H1 (cell line): ENCODE measurements around the gene BMPR1A. TPM values are rescaled to one million over a fixed set of nuclear protein-coding genes. Genes with fewer than 3 reads are reported as not detected.
"Not testable (repeated sequence)": the region's sequence is repeated elsewhere in the genome, so short reads cannot be mapped to it uniquely, and the experiment has no call there.

Experiments
- CTCF ChIA-PET: fragments of 300-600 bp; sonication (Branson Sonifier 250); formaldehyde crosslinking; loops from one replicate; lab custom pipeline; 2021; ENCODE audit not compliant: partially characterized antibody; lab: Charles Lee
- POLR2A ChIA-PET: fragments of 300-600 bp; sonication (Branson Sonifier 250); formaldehyde crosslinking; loops from one replicate; lab custom pipeline; 2021; ENCODE audit warnings: inconsistent platforms; ENCODE audit not compliant: partially characterized antibody; lab: Charles Lee
- DNase-seq, 2 experiments: peaks; one replicate each; pipeline versions ENCODE4 v3.0.0 to v3.0.0-alpha.2; 2010 to 2022; ENCODE audit warnings: low spot score in 2 of 2, low read depth in 1 of 2, mixed read lengths in 1 of 2
- FAIRE-seq: peaks from 2 replicates; lab custom pipeline; 2011; peaks lifted over from hg19 to GRCh38; lab: Jason Lieb, UNC
- H2AFZ ChIP-seq: 2 replicates; pipeline ENCODE4 v1.8.1; 2012; ENCODE audit warnings: low read length, inconsistent platforms
- H2AK5ac ChIP-seq: 2 replicates; pipeline ENCODE4 v1.6.1; 2013; ENCODE audit warnings: low read depth, low read length
- H2BK120ac ChIP-seq: replicated peaks from 2 replicates; pipeline ENCODE3; 2013; ENCODE audit warnings: low read depth, low read length, inconsistent platforms
- H2BK12ac ChIP-seq: 2 replicates; pipeline ENCODE4 v1.6.1; 2013; ENCODE audit warnings: low read depth, low read length
- H2BK15ac ChIP-seq: 2 replicates; pipeline ENCODE4 v1.6.1; 2013; ENCODE audit warnings: low read length
- H2BK20ac ChIP-seq: 2 replicates; pipeline ENCODE4 v1.6.1; 2013; ENCODE audit warnings: low read length
- H2BK5ac ChIP-seq: 2 replicates; pipeline ENCODE4 v1.6.1; 2013; ENCODE audit warnings: low read depth, low read length
- H3K14ac ChIP-seq: 2 replicates; pipeline ENCODE4 v1.6.1; 2013; ENCODE audit warnings: inconsistent platforms; ENCODE audit not compliant: insufficient read length
- H3K18ac ChIP-seq: 2 replicates; pipeline ENCODE4 v1.6.1; 2013; ENCODE audit warnings: low read length; ENCODE audit errors: extremely low read depth
- H3K23ac ChIP-seq: 2 replicates; pipeline ENCODE4 v1.6.1; 2013; ENCODE audit warnings: inconsistent platforms; ENCODE audit not compliant: insufficient read length
- H3K23me2 ChIP-seq: 2 replicates; pipeline ENCODE4 v1.6.1; 2013; ENCODE audit warnings: low read depth, low read length
- H3K27ac ChIP-seq: 2 replicates; pipeline ENCODE4 v1.6.1; 2011; ENCODE audit warnings: low read depth, low read length, inconsistent platforms
- H3K27me3 ChIP-seq, 4 experiments: replicated peaks in 1 of 4; 1 replicate in 1 of 4; 2 replicates in 3 of 4; pipeline versions ENCODE4 v1.6.1 to v1.8.1; 2011 to 2013; ENCODE audit warnings: low read length in 3 of 4, mild to moderate bottlenecking in 3 of 4, inconsistent platforms in 2 of 4, mixed read lengths in 2 of 4, moderate library complexity in 1 of 4; ENCODE audit not compliant: control insufficient read depth in 3 of 4, insufficient read depth in 3 of 4; ENCODE audit errors: extremely low read depth in 1 of 4
- H3K36me3 ChIP-seq, 4 experiments: 2 replicates each; pipeline versions ENCODE4 v1.6.1 to v1.8.1; 2011 to 2013; ENCODE audit warnings: mild to moderate bottlenecking in 4 of 4, low read length in 3 of 4, moderate library complexity in 2 of 4, control low read depth in 1 of 4, inconsistent platforms in 1 of 4; ENCODE audit not compliant: insufficient read depth in 4 of 4, control insufficient read depth in 2 of 4
- H3K4ac ChIP-seq: replicated peaks from 2 replicates; pipeline ENCODE3; 2013; ENCODE audit warnings: low read length, low read depth, mixed read lengths, inconsistent platforms; ENCODE audit not compliant: insufficient read length
- H3K4me1 ChIP-seq, 4 experiments: replicated peaks in 1 of 4; 1 replicate in 1 of 4; 2 replicates in 3 of 4; pipeline versions ENCODE4 v1.6.1 to v1.8.1; 2011 to 2013; ENCODE audit warnings: low read length in 3 of 4, inconsistent platforms in 2 of 4, mixed read lengths in 1 of 4; ENCODE audit not compliant: insufficient read depth in 4 of 4, control insufficient read depth in 3 of 4
- H3K4me2 ChIP-seq, 2 experiments: 2 replicates each; pipeline versions ENCODE4 v1.6.1 to v1.8.1; 2011 to 2013; ENCODE audit warnings: low read depth in 2 of 2, low read length in 2 of 2, control low read depth in 1 of 2, inconsistent platforms in 1 of 2, mild to moderate bottlenecking in 1 of 2; ENCODE audit not compliant: insufficient read depth in 1 of 2
- H3K4me3 ChIP-seq, 4 experiments: fragments of 200-600, 300-600 bp in 1 of 4; sonication (generic), shearing (Covaris generic), sonication (Bioruptor Twin) in 1 of 4; 2 replicates each; pipeline versions ENCODE4 v1.5.1 to v1.8.1; 2011 to 2016; ENCODE audit warnings: low read length in 4 of 4, low read depth in 3 of 4, control low read depth in 2 of 4, inconsistent platforms in 2 of 4, mild to moderate bottlenecking in 2 of 4, mixed read lengths in 1 of 4, moderate library complexity in 1 of 4; ENCODE audit not compliant: insufficient read depth in 2 of 4; ENCODE audit errors: extremely low read depth in 1 of 4
- H3K56ac ChIP-seq: replicated peaks from 2 replicates; pipeline ENCODE3; 2013; ENCODE audit warnings: low read depth, mild to moderate bottlenecking, mixed read lengths, low read length, inconsistent platforms; ENCODE audit not compliant: insufficient read length
- H3K79me1 ChIP-seq: 2 replicates; pipeline ENCODE4 v1.6.1; 2013; ENCODE audit warnings: low read depth, low read length, control low read depth
- H3K79me2 ChIP-seq, 2 experiments: 2 replicates each; pipeline versions ENCODE4 v1.6.1 to v1.8.1; 2012 to 2013; ENCODE audit warnings: low read length in 2 of 2, mild to moderate bottlenecking in 2 of 2, inconsistent platforms in 1 of 2; ENCODE audit not compliant: insufficient read depth in 2 of 2, control insufficient read depth in 1 of 2
- H3K9ac ChIP-seq, 4 experiments: replicated peaks in 1 of 4; 1 replicate in 1 of 4; 2 replicates in 3 of 4; pipeline versions ENCODE4 v1.6.1 to v1.8.1; 2011 to 2013; ENCODE audit warnings: low read depth in 3 of 4, low read length in 3 of 4, control low read depth in 2 of 4, mild to moderate bottlenecking in 2 of 4, moderate library complexity in 2 of 4, inconsistent platforms in 1 of 4; ENCODE audit errors: extremely low read depth in 1 of 4
- H3K9me3 ChIP-seq, 2 experiments: 2 replicates each; pipeline versions ENCODE4 v1.6.1 to v1.8.1; 2012 to 2013; ENCODE audit warnings: mild to moderate bottlenecking in 2 of 2, moderate library complexity in 2 of 2, control low read depth in 1 of 2, inconsistent platforms in 1 of 2, low read depth in 1 of 2, low read length in 1 of 2, mixed read lengths in 1 of 2; ENCODE audit not compliant: insufficient read depth in 2 of 2
- H4K20me1 ChIP-seq, 2 experiments: replicated peaks in 1 of 2; 2 replicates each; pipeline versions ENCODE3 to v1.8.1; 2011 to 2013; ENCODE audit warnings: inconsistent platforms in 2 of 2, low read length in 2 of 2, mild to moderate bottlenecking in 1 of 2; ENCODE audit not compliant: insufficient read depth in 2 of 2, control insufficient read depth in 1 of 2
- H4K5ac ChIP-seq: 2 replicates; pipeline ENCODE4 v1.6.1; 2013; ENCODE audit warnings: low read length, low read depth, mixed read lengths, inconsistent platforms; ENCODE audit not compliant: insufficient read length
- H4K8ac ChIP-seq: 2 replicates; pipeline ENCODE4 v1.8.0; 2013; ENCODE audit warnings: mild to moderate bottlenecking, moderate library complexity, low read length, inconsistent platforms; ENCODE audit not compliant: insufficient read depth; ENCODE audit errors: extremely low read depth
- H4K91ac ChIP-seq: replicated peaks from 2 replicates; pipeline ENCODE3; 2013; ENCODE audit warnings: low read length, mixed read lengths, inconsistent platforms; ENCODE audit not compliant: insufficient read length
- SUZ12 ChIP-seq: fragments of 200-600 bp; sonication (generic); IDR thresholded peaks from 2 replicates; pipeline ENCODE4 v1.6.1; 2012; ENCODE audit warnings: mild to moderate bottlenecking, inconsistent platforms, low read length, moderate library complexity, mixed read lengths
- WGBS, 2 experiments: shearing (Covaris generic) in 1 of 2; methylation state at CpG; one replicate each; pipeline versions ENCODE4 v1.1.6 to v1.1.7; 2013 to 2015; ENCODE audit warnings: low lambda C conversion rate in 2 of 2, mixed read lengths in 2 of 2, inconsistent platforms in 1 of 2, low coverage in 1 of 2, missing lambda C conversion rate in 1 of 2; ENCODE audit not compliant: insufficient replicate concordance in 2 of 2, insufficient coverage in 1 of 2, insufficient read length in 1 of 2; ENCODE audit errors: extremely low coverage in 1 of 2, missing lambda C conversion rate in 1 of 2; 5-methylcytosine and 5-hydroxymethylcytosine counted together
- polyA plus RNA-seq, 7 experiments: library from polyadenylated mRNA; depleted of rRNA in 3 of 7; stranded (reverse) in 5 of 7; unstranded in 2 of 7; fragments of >200 nt in 5 of 7; fragments of 200-250 nt in 2 of 7; gene quantifications; 1 replicate in 5 of 7; 2 replicates in 1 of 7; 4 replicates in 1 of 7; pipeline versions ENCODE4 v1.2.1 to v1.2.3, GENCODE V29; 2011 to 2013; ENCODE audit warnings: missing spikeins in 2 of 7, mixed read lengths in 2 of 7
- total RNA-seq: library from RNA; stranded (reverse); fragmentation: NEBNext Ultra II Directional; extraction: Animal tissue kit (Norgen Biotek cat#: 25700); gene quantifications from 2 replicates; pipeline ENCODE4 v1.2.1, GENCODE V29; 2021

The BMPR1A gene
- total and polyA plus RNA-seq, 2 of the 8 experiments (the other 6 are each of a cell fraction or from before 2014, with no cell fraction given) = 34.4 to 129 TPM

DNA sequence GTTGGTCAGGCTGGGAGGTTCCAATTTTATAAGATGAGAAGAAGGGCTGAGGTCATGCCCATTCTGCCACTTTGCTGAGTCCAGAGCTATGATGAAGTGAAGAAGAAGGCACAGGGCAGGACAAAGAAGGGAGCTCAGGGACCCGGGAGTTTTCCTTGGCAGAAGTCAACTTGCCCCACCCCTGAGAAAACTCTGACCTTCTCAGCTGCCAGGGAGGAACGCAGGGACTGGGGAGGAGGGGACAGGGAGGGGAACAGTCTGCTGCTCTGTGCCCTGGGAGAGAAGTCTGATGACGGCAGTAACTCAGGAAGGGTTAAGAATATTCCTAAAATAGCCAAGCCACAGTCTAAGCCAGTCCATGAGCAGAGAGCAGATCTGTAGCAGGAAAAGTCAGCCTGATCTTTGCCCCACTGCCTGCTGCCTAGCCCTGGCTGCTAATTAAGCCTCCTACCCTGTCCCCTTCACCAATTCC lies 223.6 kb downstream of the BMPR1A start (continued):
- no peak for TF ChIP-seq SUZ12
- TF ChIP-seq, all 59 proteins: peak for 0

DNA sequence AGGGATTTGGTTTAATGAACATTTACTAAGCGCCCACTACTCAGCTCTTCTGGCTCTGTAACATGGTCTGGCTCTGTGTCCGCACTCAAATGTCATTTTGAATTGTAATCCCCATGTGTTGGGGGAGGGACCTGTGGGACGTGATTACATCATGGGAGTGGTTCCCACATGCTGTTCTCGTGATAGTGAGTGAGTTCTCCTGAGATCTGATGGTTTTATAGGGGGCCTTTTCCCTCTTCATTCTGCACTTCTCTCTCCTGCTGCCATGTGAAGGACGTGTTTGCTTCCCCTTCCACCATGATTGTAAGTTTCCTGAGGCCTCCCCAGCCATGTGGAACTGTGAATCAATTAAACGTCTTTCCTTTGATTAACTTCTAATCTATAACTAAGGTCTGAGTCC lies 224.6 kb downstream of the BMPR1A start:
- H3K79me2 ChIP-seq, H2BK120ac ChIP-seq, H3K18ac ChIP-seq, H3K56ac ChIP-seq, H3K27ac ChIP-seq, H2AFZ ChIP-seq, H3K36me3 ChIP-seq, H4K8ac ChIP-seq, FAIRE-seq, H3K23ac ChIP-seq, DNase-seq, H2AK5ac ChIP-seq, H2BK5ac ChIP-seq, H3K14ac ChIP-seq, H3K27me3 ChIP-seq, H3K9me3 ChIP-seq, H3K4me2 ChIP-seq, H3K9ac ChIP-seq, H4K5ac ChIP-seq, H4K91ac ChIP-seq, H2BK12ac ChIP-seq, H3K79me1 ChIP-seq, H3K4me3 ChIP-seq, H4K20me1 ChIP-seq, H3K23me2 ChIP-seq, H3K4ac ChIP-seq, H2BK20ac ChIP-seq, H2BK15ac ChIP-seq, H3K4me1 ChIP-seq: not testable (repeated sequence)
- WGBS, 2 experiments = 83% methylated on average over 6 of the region's 6 CpGs; no CpG with 5 or more reads in 1 of the 2 experiments
- CTCF ChIA-PET = interaction anchor here (1.5 to 2.8 kb wide), 3 partner anchors 13 to 36 kb away, joined by 3 to 12 read pairs (median 8); partner anchors contain the start of gene ADIRF
- POLR2A ChIA-PET = interaction anchor here (2.5 kb wide), 1 partner anchor 11 kb away, joined by 5 read pairs; no protein-coding TSS in a partner anchor
